Stimulated activated CD4-positive, alpha-beta T cell treated with anti-CD3 and anti-CD28 coated beads, Interleukin-2, amount 100 ng/mL, for 24 hours (primary cell): ENCODE measurements around the gene ARL3.
"Not testable (repeated sequence)": the region's sequence is repeated elsewhere in the genome, so short reads cannot be mapped to it uniquely, and the experiment has no call there.

ENCODE experiments used
- DNase-seq, 2 donors: peaks; one replicate each; pipeline ENCODE4 v3.0.0-alpha.2; 2020

The ARL3 gene

GRCh38 chr10:102701796-102702195, 12.4 kb downstream of the ARL3 start:
- DNase-seq: no peak

GRCh38 chr10:102701272-102701671, 12.9 kb downstream of the ARL3 start:
- DNase-seq: no peak

GRCh38 chr10:102698894-102699293, 15.3 kb downstream of the ARL3 start:
- DNase-seq: no peak

DNA sequence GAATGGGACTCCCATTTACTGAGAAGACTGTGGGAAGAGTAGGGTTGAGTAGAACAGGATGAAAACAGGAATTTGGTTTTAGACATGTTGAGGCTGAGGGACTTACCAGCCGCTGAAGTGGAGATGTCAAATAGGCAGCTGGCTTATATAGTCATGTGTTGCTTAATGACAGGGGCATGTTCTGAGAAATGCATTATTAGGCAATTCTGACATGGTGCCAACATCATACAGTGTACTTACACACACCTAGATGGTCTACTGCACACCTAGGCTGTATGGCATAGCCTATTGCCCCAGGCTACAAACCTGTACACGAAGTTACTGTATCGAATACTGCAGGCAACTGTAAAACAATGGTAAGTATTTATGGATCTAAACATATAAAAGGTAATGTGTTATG, 17.5 kb downstream of the ARL3 start:
- no peak for DNase-seq

DNA sequence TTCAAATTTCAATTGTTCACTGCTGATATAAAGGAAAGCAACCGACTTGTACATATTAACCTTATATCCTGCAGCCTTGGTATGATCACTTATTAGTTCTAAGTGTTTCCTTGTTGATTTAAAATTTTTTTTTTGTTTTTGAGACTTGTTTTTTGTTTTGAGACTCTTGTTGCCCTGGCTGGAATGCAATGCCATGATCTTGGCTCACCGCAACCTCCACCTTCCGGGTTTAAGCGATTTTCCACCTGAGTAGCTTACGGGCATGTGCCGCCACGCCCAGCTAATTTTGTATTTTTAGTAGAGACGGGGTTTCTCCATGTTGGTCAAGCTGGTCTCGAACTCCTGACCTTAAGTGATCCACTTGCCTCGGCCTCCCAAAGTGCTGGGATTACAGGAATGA, 18.8 kb downstream of the ARL3 start:
- DNase-seq: not testable (repeated sequence)

DNA sequence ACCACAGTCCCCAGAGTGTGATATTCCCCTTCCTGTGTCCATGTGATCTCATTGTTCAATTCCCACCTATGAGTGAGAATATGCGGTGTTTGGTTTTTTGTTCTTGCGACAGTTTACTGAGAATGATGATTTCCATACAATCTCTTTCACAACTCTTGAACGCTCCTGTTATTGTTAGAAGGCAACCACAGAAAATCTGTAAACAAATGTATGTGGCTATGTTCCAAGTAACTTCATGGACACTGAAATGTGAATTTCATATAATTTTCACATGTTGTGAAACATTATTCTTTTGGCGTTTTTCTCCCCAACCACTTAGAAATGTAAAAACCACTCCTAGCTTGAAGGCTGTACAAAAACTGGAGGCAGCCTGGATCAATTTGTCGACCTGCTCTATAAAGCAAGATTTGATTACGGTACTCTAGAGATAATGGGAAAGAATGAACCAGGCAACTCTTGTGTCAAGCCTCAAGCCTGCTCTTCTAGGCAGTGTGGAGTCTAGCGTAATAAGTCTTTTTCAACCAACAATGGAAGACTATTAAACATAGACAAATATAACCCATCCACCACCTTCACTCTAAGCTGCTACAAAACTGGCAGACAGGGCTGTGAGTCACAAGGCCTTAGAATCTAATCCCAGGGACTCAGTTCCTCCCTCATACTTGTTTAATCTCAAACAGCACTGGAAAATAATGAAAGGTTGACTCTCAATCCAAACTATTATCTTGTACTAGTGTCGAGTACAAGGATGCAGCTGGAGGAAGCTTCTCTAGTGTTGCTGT, 22.7 kb downstream of the ARL3 start:
- no peak for DNase-seq

- no peak for DNase-seq
Measured at GRCh38 chr10:102683736-102684135, 30.5 kb downstream of the ARL3 start.

DNA sequence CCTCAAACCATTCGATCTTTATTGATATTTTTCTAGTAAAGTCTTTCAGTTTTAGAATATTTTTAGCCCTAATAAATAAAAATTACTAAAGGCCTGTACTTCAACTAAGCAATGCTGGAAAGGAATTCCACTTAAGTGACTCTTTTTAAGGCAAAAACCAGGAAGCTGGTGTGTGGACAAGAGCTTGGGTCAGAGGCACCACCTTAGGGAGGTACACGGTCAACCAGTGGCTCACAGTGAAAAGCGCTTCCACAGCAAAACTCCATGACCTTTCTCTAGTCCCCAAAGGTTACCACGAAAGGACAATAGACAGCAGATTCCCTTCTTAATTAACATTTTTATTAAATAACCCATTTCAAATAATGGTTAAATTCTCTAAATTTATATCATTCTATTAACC, 31.2 kb downstream of the ARL3 start:
- no peak for DNase-seq

- no peak for DNase-seq
Measured at GRCh38 chr10:102682416-102682815, 31.8 kb downstream of the ARL3 start.

DNA sequence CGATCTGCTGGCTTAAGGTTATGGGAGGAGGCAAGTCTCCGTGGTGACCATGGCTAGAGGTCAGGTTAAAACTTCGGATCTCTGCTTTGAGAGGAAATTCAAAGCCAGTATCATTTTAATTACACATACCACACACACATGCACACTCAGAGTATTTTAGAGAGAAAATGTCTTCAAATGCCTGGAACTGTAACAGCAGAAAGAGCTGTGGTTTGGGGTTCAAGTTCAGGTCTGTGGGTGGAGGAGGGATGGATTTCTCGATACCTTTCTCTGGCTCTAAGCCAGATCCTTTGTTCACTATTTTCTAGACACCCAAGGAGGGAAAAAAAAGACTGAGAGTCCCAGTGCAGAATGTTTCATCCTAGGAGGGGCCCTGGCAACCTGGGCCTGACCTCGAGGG, 32.5 kb downstream of the ARL3 start:
- DNase-seq: no peak

GRCh38 chr10:102679596-102679995, 34.6 kb downstream of the ARL3 start:
- no peak for DNase-seq

- DNase-seq: peak in 1 of 2 donors; percentile 31
Measured at GRCh38 chr10:102678842-102679289, 35.3 kb downstream of the ARL3 start.

GRCh38 chr10:102678068-102678400, 36.2 kb downstream of the ARL3 start:
- no peak for DNase-seq

DNA sequence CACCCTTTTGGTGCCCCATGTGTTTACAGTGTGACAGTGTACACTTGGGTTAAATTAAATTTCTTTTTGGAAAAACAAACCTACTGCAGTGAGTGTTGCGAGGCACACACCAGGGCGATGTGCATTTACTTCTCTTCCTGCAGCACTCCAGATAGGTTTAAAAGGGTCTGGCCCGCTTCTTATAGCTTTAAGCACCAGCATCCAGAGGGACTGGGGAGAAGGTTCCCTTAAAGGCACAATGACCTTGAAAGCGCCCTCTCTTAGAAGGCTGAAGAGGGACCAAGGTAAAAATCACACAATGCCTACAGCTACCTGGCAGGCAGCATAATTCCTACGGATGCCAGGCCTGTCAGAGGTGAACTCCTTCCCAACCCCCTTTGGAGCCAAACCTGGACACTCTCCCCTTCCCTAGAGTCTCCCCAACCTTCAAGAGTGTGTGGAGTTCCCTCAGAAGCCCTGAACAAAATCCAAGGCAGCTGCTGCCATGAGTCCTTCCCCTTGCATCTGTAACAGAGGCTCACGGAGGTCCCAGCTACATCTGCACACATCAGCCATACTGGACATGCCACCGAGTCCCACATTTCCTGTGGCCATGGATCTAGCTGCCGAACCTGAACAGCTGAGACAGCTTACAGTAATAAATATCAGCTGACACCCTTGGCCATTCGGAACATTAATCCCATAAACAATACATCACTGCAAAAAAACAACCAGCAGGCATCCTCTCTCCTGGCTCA, 36.7 kb downstream of the ARL3 start:
- no peak for DNase-seq

DNA sequence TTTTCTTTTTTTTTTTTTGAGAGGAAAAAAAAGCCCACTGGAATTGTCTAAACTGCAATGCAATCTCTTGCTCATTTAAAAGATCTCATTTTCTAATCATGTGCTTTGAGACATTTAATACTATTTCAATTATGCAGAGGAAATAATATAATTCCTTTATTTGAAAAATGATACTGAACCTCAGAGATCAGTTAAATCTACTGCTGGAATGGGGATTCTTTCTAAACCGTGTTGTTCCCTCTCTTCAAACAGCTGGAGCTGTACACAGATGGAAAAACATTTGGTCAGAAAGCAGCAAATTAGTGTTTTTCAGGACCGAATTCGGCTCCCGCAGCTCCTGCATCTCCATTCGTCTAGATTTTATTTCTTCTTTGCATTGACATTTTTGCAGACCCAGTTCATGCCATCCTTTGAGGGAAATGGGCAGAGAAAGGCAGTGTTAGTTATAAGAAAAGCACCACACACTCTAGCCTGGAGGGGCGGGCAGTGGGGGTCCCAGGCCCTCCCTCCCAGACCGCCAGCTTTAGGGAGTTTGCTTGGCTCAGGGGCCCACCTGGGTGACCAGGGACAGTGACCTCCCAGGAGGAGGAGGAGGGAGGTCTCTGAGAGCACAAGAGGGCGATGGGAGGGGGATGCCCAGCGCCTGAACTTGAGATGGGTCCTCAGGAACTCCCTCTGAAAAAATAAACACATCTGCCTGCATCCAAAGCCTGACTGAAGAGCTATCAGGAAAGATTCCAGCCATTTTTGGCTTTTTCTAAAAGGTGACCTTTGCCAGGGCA, 37.5 kb downstream of the ARL3 start:
- no peak for DNase-seq

- no peak for DNase-seq
Measured at GRCh38 chr10:102675666-102676533, 38.3 kb downstream of the ARL3 start.

DNA sequence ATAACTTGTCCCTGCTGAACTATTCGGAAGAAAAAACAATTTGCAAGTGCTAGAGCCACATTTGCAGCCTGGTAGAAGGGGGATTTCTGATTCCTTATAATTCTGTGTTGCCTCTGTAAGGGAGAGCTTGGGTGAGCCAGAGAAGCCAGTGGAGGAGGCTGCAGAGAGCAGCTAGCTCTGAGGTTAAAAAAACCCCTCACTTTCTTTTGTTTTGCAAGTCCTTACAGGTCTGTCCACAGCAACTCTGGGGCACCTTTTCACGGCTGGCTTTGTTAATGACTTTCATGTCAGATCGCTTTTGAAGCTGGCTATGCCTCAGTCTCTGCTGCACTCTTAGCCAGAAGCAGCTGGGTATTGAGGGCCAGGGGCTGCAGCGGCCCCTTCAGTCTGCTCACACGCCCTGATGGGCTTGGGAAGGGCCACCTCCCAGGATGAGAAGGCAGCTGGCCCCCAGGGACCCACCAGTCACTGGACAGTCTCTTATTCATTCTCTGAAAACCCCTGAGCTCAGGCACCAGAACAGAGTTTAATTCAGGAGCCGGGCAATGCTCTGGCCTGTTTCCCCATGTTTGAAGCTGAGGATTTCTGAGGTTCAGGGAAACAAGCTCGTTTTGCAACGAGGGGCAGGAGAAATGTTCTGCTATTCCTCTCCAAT, 39.1 kb downstream of the ARL3 start:
- no peak for DNase-seq

DNA sequence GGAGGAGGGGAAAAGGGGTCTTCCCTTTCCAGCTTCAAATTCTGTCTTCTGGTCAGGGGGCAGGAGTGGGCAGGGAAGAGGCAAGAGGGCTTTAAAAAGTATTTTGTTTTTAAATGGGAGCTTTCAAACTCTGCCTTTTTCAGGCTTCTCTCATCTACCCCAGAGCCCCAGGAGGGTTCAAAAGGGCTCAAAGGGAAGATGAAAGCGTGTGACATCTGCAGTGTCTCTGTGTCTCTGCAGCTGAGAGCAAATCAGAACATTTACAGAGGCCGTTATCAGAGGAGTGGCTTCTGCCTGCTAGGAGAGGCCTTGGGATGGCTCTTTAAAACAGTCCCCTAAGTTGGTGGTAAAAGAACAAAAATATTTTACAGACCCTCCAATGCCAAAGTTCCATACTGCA, 39.6 kb downstream of the ARL3 start:
- DNase-seq: no peak

DNA sequence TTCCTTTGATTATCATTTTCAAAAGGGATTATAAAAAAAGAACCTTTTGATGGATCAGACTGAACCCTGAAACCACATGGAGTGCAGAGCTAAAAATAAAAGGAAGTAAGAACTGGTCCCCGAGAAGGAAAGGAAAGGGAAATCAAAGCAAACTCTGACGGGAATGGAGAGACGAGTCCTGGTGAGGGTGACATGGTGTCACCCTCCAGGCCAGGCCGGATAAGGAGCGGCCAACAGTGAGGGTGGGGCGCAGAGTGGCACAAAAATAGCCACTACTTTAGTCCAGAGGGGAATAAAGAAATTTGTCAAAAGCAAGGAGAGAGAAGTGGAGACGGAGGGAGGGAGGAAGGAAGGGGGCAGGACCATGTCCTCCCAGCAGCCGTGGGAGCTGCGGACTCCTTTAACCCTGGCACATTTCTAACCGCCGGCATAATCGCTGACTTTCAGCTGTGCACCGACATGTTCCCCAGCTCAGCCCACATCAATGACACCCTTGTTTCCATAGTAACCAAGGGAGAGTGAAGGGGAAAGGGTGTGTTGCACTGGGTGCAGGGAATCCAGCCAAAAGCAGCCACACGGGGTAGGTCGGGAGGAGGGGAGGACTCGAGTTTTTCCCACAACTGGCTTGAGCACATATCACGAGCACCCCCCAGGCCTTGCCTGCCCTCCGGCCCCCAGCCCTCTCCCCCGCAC, 40.2 kb downstream of the ARL3 start:
- DNase-seq: peak; percentile 63 to 69

DNA sequence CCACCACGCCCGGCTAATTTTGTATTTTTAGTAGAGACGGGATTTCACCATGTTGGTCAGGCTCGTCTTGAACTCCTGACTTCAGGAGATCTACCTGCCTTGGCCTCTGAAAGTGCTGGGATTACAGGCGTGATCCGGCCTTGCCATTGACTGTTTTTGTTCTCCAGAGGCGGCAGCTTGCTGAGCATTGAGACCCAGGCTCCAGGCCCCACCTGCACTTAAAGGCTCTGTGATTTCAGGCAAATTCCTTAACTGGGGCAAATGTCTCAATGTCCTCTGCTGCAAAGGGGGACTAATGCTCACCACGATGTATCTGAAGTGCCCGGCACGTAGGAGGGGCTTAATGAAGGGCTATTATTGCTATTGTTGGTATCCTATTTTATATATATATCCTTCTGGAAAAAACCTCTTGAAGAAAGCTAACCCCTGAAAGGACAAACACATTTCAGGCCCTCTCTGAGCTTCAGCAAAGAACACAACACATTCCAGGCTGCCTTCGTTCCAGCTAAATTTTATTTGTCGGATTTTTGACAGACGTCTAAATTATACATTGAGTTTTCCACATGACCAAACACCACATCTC, 40.9 kb downstream of the ARL3 start:
- DNase-seq: no peak

- DNase-seq: no peak
Measured at GRCh38 chr10:102670871-102671434, 43.2 kb downstream of the ARL3 start.
